Mammary epithelial cell (primary cell): ENCODE measurements around the gene KRT85.

Experiments used
- CTCF ChIP-seq, 2 donors: IDR thresholded peaks in 1 of 2; conservative IDR thresholded peaks in 1 of 2; 2 replicates each; pipeline ENCODE4 v1.5.1; 2011 to 2012; ENCODE audit warnings: inconsistent platforms in 2 of 2, low read length in 2 of 2, mild to moderate bottlenecking in 2 of 2, control low read depth in 1 of 2, low read depth in 1 of 2; ENCODE audit not compliant: insufficient read depth in 1 of 2; ENCODE audit errors: extremely low read depth in 1 of 2
- EZH2 ChIP-seq: IDR thresholded peaks from 2 replicates; pipeline ENCODE4 v1.6.1; 2012; ENCODE audit warnings: low read length, inconsistent platforms, borderline replicate concordance

GRCh38 chr12:52352951-52353350 lies 14.3 kb downstream of the KRT85 start:
- TF ChIP-seq CTCF (conservative IDR thresholded peaks at IDR 0.05 in 1 of 2, IDR thresholded peaks at IDR 0.05 in 1 of 2; ENCODE audit: extremely low read depth in 1 of 2, insufficient read depth in 1 of 2, low read depth in 1 of 2, low read length in 2 of 2) (no peak), EZH2 (no peak)
